ENCODE results near the gene HLA-E.
"Not testable (repeated sequence)": the region's sequence is repeated elsewhere in the genome, so short reads cannot be mapped to it uniquely, and the experiment has no call there.

The HLA-E gene

DNA sequence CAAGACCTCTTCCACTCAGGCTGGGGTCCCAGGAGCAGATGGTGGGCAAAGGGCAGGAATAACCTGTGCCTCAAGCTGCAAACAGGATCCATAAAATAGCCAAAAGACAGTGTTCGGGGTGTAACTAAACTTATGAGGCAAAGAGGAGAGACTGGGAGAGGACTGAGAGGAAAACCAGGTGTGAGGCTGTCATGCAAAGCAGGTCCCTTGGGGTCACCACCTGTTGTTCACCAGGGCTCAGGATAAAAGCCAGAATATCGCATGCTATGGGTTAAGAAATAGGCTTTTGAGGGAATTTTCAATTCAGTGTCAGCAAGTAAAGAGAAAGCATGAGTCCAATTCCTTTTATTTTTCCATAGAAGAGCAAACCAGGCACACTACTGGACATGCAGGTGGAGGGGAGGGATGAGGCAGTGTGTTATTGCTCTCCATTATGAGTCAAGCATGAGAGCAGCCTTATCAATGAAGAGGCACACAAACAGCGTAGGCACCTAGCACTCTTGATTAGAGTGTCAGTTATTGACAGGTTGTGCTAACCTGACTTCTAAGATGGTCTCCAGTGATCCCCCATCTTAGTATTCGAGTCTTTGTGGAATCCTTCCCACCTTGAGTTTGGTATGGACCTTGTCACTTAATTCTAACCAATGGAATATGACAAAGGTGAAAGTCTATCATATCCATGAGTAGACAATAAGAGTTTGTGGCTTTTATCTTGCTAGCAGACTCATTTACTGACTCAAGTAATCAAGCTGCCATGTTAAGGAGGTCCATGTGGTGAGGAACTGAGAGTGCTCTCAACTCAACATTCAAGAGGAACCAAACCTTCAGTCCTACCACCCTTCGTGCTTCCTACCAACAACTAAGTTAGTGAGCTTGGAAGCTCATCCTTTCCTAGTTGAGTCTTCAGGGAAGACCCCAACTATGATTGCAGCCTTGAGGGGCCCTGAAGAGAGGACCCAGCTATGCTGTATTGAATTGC lies 18.8 kb downstream of the HLA-E start:
- DNase-seq (ENCODE audit: low read depth): no peak

DNA sequence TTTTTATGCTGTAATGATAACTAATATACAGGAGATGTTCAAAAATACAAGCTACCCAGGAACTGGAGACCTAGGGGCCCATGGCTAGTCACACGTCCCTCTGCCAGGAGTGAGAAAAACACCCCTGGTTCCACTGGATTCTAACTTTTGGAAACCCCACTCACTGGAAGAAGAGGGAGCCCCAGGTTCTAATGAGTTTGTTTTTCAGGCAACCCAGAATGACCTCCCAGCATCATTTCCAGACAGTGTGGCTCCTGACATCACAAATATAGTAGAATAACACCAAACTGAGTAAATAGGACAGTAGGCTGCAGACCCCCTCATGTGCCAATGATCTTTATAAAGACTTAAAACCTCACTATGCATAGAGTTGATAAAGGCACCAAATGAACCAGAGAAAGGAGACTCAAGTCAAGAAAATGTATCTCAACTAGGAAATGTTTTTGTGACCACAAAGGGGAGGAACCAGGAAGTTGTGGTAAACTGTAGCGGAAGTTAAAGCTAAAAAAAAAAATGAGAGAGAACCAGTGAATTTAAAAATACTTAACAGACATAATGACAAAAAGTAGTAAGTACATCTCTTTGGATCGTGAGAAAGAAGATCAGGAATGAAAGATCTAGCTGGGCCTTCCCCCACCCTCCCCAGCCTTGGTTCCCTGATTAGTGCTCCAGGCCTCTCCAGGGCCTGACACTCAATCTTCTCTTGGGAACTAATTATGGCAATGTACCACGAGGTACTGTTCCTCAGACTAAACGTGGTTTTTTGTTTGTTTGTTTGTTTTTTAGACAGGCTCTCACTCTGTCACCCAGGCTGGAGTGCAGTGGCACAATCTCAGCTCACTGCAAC lies 19.8 kb downstream of the HLA-E start:
- no peak for DNase-seq (ENCODE audit: low read depth)

DNA sequence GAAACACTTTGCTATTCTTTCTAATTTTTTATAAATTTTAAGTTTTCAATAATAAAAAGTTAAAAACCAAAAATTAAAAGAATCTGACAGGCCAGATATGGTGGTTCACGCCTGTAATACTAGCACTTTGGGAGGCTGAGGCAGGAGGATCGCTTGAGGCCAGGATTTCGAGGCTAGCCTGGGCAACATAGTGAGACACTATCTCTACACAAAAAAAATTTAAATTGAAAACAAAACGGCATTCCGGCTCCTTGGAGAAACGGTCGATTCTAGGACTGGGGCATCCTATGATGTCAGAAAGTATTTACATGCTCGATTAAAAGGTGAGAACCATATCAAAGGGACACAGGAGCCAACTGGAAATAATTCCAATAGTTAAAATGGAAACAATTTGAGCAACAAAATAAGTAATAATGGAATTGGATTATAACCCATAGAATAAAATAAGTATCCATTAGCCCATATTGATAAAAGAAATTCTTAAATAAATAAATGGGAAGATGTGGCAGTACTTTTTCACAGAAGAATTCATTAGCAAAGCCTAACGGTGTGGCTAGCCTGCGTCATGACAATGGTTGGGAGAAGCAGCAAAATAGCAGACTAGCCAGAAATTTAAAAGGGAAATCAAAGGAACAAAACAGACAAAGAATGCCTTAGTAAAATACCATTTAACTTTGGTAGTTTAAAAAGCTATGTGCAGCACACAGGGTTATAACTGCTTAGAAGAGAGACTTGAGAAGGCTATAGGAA lies 21.3 kb downstream of the HLA-E start:
- no peak for DNase-seq (ENCODE audit: low read depth)

DNA sequence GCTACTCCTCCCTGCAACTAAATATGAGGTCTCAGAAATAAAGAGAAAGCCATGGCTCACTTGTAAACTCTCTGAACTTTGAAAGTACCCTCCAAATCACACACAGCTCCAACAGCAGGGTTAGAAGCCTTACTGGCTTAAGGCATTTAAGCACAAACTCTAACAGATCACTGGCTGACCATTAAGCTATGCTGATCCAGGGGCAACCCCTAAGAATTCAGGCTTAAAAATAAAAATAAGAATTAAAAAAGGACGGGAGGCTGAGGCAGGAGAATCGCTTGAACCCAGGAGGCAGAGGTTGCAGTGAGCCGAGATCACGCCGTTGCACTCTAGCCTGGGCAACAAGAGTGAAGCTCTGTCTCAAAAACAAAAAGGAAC lies 21.8 kb downstream of the HLA-E start:
- no peak for DNase-seq (ENCODE audit: low read depth)

DNA sequence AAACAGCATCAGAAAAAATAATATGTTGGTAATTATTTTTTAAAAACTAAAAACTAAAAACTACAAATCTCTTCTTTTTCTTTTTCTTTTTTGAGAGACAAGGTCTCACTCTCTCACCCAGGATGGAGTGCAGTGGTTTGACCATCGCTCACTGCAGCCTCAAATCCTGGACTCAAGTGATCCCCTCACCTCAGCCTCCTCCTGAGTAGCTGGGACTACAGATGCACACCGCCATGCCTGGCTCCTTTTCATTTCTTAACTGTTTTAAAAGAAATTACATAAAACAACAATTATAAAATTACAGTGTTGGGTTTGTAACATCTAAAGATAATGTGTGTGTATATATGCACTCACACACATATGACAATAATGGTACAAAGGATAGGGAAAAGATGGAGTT lies 24.1 kb downstream of the HLA-E start:
- no peak for DNase-seq (ENCODE audit: low read depth)

DNA sequence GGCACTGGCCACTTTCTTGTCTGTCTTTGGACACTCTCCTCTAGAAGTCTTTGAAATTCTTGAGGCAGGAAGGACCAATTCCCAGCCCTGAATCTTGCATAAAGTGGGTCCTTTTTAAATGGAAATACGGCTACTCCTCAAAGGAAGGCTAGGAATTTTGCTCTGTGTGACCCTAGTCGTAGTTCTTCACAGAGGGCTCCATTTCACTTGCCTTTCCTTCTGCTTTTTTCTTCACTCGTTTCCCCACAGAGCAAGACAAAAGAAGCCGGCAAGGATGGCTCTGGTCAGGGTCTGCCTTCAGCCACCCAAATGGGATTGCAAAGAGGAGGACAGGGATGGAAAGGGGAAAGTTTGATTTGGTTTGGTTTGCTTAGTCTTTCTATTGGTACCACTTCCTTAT lies 25.8 kb downstream of the HLA-E start:
- DNase-seq (ENCODE audit: low read depth): no peak

DNA sequence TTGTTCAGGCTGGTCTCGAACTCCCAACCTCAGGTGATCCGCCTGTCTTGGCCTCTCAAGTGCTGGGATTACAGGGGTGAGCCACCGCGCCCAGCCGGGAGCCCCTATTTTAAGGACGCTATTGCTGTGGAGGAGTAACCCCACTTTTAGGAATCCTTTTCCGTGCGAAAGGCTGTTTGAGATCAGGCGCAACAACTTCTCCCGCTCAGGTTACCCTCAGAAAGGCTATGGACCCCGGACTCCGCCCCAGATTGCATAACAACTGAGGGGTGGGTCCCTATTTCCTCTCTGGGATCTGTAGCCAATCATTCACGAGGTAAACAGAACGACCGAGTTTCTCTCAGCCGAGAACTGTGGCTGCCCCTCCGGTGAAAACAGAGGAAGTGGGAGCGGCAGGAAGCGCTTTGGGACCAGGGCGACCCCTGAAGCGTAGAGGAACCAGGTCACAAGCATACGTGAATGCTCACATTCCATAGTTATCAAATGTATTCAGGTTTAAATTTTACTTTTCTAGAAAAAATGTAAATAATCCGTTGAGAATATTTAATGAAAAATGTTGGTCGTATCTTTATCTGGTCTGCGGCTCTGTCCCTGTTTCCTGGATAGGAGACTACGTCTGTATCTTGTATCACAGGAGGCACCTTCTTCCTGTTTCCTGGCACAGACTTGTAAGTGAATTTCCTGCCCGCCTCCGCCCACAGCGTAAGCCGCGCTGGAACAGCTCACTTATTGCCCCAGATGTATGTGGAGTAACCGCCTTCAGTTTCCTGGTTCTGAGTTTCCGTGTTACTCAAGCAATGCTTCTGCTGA lies 26.8 kb downstream of the HLA-E start:
- peak; percentile 88 for DNase-seq (ENCODE audit: low read depth)

DNA sequence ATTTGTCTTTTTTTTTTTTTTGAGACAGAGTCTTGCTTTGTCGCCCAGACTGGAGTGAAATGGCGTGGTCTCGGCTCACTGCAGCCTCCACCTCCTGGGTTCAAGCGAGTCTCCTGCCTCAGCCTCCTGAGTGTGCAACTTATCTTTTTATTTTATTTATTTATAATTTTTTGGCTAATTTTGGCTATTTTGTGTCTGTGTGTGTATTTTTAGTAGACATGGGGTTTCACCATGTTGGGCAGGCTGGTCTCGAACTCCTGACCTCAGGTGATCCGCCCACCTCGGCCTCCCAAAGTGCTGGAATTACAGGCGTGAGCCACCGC lies 27.4 kb downstream of the HLA-E start:
- not testable (repeated sequence) for DNase-seq (ENCODE audit: low read depth)

DNA sequence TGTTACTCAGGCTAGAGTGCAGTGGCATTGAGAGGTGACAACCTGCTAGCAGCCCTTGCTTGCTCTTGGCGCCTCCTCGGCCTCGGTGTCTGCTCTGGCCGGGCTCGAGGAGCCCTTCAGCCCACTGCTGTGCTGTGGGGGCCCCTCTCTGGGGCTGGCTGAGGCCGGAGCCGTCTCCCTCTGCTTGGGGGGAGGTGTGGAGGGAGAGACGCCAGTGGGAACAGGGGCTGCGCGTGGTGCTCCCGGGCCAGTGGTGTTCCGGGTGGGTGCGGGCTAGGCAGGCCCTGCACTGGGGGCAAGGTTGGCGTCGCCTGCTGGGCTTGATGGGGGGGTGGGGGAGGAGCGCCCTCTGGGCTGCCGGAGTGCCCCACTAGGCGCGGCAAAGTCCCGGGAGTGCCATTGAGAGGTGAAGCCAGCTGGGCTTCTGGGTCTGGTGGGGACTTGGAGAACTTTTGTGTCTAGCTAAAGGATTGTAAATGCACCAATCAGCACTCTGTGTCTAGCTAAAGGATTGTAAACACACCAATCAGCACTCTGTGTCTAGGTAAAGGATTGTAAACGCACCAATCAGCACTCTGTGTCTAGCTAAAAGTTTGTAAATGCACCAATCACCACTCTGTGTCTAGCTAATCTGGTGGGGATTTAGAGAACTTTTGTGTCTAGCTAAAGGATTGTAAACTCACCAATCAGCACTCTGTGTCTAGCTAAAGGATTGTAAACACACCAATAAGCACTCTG lies 28.6 kb downstream of the HLA-E start:
- not testable (repeated sequence) for DNase-seq (ENCODE audit: low read depth)

DNA sequence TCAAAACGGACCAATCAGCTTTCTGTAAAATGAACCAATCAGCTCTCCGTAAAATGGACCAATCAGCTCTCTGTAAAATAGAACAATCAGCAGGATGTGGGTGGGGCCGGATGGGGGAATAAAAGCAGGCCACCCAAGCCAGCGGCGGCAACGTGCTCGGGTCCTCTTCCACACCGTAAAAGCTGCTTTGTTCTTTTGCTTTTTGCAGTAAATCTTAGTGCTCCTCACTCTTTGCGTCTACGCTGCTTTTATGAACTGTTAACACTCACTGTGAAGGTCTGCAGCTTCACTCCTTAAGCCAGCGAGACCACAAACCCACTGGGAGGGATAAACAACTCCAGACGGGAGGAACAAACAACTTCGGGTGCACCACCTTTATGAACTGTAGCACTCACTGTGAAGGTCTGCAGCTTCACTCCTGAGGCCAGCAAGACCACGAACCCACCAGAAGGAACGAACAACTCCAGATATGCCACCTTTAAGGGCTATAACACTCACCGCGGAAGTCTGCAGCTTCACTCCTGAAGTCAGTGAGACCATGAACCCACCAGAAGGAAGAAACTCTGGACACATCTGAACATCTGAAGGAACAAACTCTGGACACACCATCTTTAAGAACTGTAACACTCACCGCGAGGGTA lies 29.3 kb downstream of the HLA-E start:
- DNase-seq (ENCODE audit: low read depth): not testable (repeated sequence)

DNA sequence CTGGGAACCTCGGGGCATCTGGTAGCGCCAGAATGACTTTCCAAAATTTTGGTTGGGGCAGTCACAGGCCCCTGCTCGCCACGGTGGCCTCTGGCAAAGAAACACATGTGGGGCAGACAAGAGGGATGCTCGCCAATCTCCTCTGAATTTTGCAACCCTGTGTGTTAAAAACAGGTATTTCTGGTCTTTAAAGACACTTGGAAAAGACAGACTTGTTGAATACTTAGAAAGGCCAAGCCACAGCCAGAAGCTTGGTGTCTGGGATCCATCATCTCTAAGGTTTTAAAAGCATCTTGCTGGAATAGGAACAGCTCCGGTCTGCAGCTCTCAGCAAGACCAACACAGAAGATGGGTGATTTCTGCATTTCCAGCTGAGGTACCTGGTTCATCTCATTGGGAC lies 31.2 kb downstream of the HLA-E start:
- DNase-seq (ENCODE audit: low read depth): no peak

DNA sequence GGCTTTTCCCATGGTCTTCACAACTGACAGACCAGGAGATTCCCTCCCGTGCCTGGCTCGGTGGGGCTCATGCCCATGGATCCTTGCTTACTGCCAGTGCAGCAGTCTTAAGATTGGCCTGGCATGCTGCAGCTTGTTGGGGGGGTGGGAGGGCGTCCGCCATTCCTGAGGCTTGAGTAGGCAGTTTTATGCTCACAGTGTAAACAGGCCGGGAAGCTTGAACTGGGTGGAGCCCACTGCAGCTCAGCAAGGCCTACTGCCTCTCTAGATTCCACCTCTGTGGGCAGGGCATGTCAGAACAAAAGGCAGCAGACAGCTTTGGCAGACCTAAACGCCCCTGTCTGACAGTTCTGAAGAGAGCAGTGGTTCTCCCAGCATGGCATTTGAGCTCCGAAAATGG lies 31.8 kb downstream of the HLA-E start:
- peak; percentile 18 for DNase-seq (ENCODE audit: low read depth)

DNA sequence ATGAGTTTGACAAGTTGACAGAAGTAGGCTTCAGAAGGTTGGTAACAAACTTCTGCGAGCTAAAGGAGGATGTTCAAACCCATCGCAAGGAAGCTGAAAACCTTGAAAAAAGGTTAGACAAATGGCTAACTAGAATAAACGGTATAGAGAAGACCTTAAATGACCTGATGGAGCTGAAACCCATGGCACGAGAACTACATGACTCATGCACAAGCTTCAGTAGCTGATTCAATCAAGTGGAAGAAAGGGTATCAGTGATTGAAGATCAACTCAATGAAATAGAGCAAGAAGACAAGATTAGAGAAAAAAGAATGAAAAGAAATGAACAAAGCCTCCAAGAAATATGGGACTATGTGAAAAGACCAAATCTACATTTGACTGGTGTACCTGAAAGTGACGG lies 32.6 kb downstream of the HLA-E start:
- DNase-seq (ENCODE audit: low read depth): not testable (repeated sequence)

DNA sequence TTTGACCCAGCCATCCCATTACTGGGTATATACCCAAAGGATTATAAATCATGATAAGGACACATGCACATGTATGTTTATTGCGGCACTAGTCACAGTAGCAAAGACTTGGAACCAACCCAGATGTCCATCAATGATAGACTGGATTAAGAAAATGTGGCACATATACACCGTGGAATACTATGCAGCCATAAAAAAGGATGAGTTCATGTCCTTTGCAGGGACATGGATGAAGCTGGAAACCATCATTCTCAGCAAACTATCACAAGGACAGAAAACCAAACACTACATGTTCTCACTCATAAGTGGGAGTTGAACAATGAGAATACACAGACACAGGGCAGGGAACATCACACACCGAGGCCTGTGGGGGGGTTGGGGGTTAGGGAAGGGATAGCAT lies 37.1 kb downstream of the HLA-E start:
- DNase-seq (ENCODE audit: low read depth): not testable (repeated sequence)

DNA sequence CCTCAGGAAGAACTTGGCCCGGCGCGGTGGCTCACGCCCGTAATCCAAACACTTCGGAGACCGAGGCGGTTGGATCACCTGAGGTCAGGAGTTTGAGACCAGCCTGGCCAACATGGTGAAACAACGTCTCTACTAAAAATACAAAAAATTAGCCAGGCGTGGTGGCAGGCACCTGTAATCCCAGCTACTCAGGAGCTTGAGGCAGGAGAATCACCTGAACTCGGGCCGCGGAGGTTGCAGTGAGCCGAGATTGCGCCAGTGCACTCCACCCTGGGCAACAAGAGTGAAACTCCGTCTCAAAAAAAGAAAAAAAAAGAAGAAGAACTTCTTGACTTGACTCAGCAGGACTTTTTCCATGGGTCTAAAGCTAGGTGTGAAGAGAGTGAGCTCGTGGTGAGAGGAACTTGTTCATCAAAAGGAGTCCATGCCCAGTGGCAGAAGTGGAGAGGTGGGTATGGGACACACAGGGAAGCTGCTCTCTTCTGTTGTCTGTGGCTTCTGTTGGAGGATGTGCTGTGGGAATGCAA lies 40.1 kb downstream of the HLA-E start:
- DNase-seq (ENCODE audit: low read depth): not testable (repeated sequence)

DNA sequence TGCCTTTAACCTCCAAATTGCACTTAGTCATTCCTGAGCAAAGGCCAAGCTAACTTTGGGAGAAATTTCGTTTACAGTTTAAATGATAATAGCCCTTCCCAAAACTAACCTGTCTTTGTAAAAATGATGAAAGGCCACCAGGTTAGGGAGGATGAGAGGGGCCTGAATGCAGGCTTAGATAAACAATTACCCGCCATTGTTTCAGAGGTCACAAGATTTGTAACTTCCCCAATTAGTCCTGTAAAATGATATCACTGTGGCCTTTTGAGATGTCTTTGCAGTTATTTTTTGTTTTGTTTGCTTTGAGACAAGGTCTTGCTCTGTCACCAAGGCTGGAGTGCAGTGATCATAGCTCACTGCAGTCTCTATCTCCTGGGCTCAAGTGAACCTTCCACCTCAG lies 40.7 kb downstream of the HLA-E start:
- no peak for DNase-seq (ENCODE audit: low read depth)

DNA sequence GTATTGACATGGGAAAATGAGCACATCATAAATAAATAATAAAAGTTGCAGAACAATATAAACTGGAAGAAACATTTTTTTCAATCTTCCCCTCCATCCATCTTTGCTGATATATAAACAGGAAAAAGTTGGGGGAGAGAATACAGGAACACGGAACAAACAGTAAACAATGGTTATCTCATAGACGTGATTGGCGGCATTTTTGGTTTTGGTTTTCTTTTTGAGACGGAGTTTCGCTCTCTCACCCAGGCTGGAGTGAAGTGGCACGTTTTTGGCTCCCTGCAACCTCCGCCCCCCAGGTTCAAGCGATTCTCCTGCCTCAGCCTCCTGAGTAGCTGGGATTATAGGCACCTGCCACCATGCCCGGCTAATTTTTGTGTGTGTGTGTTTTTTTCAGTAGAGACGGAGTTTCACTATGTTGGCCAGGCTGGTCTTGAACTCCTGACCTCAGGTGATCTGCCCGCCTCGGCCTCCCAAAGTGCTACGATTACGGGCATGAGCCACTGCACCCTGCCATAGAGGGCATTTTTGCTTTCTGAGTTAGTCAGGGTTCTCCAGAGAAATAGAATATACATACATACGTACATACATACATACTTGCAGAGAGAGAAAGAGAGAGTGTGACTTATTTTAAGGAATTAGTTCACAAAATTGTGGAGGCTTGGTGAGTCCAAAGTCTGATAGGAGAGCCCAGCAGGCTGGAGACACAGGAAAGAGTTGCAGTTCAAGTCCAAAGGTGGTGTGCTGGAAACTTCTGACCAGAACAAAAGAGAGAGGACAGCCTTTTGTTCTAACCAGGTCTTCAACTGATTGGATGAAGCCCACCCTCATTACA lies 44.4 kb downstream of the HLA-E start:
- no peak for DNase-seq (ENCODE audit: low read depth)

DNA sequence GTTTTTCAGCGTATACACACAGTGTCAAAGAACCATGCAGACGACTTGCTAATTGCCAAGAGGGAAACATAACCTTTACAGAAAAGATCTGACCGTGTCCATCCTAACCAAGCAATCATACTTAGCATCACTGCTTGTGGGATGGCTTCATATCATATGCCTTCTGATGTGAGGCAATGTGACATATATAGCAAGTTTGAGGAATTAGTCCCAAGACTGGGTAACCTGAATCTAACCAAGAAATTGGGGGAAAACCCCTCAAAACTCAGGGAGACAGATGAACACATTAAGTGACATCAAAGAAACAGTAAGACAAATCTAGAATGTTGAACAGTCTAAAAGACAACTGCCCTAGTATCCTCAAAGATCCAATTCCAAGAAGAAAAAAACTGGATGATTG lies 48.6 kb downstream of the HLA-E start:
- DNase-seq (ENCODE audit: low read depth): no peak
